HG03460 (cell line): ENCODE results near the gene EIF3A.
A peak's percentile ranks its signal among the peaks of the same experiment; 100 is the strongest.
"Not testable (repeated sequence)": the region's sequence is repeated elsewhere in the genome, so short reads cannot be mapped to it uniquely, and the experiment has no call there.

Experiments used
- ATAC-seq: cut with Tn5 transposase; IDR thresholded peaks from one replicate; pipeline ENCODE4 v1.9.1; 2021; ENCODE audit not compliant: unreplicated experiment

Gene EIF3A, protein sequence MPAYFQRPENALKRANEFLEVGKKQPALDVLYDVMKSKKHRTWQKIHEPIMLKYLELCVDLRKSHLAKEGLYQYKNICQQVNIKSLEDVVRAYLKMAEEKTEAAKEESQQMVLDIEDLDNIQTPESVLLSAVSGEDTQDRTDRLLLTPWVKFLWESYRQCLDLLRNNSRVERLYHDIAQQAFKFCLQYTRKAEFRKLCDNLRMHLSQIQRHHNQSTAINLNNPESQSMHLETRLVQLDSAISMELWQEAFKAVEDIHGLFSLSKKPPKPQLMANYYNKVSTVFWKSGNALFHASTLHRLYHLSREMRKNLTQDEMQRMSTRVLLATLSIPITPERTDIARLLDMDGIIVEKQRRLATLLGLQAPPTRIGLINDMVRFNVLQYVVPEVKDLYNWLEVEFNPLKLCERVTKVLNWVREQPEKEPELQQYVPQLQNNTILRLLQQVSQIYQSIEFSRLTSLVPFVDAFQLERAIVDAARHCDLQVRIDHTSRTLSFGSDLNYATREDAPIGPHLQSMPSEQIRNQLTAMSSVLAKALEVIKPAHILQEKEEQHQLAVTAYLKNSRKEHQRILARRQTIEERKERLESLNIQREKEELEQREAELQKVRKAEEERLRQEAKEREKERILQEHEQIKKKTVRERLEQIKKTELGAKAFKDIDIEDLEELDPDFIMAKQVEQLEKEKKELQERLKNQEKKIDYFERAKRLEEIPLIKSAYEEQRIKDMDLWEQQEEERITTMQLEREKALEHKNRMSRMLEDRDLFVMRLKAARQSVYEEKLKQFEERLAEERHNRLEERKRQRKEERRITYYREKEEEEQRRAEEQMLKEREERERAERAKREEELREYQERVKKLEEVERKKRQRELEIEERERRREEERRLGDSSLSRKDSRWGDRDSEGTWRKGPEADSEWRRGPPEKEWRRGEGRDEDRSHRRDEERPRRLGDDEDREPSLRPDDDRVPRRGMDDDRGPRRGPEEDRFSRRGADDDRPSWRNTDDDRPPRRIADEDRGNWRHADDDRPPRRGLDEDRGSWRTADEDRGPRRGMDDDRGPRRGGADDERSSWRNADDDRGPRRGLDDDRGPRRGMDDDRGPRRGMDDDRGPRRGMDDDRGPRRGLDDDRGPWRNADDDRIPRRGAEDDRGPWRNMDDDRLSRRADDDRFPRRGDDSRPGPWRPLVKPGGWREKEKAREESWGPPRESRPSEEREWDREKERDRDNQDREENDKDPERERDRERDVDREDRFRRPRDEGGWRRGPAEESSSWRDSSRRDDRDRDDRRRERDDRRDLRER (N-terminal part only)

DNA sequence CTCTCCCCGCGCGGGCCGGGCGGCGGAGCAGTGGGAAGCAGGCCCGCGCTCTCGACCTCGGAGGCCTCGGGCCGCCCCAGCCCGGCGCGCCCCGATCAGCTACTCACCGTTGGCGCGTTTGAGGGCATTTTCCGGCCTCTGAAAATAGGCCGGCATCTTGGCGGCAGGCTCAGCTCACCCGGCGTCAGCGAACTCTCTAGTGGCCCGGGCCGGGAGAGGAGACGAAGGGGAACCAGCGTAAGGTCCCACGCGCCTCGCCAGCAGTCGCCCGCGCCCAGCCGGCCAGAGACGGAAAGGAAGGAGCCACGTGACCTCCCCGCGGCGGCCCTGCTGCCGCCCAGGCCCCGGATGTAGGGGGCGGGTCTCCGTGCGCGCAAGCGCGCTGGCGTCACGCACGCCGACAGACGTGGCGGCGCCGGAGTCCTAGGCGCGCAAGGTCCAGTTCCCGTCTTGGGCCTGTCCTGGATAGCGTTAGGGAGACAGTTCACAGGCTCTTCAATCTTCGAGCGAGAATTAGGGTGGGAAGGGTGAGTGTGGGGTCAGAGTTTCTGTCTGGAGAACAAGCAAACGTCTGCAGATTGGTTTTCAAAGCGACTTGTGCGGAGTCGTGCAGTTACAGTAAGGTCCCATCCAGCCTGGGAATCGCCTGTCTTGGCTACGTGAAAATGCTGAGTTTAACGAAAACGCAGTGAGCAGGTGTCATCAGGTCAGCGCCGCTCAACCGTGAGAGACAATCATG is at the start of gene EIF3A:
TSS of gene EIF3A (minus strand) at position 297 of the 739 bp plus-strand sequence. CDS start at position 156, 141 bp downstream.
- peak; percentile 88 for ATAC-seq

DNA sequence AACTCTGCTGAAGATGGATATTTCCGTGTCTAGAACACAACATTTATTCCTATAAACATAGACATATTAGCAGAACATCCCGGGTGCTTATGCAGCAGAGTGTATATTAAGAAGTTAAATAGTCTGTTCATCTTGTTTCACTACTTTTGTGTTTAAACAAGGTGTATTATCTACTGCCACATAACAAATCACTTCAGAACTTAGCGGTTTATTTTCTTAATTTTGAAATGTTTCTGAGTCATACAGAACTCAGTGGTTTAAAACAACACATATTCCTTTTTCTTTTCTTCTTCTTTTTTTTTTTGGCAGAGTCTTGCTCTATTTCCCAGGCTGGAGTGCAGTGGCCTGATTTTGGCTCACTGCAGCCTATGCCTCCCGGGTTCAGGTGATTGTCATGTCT is 49.1 kb upstream of the EIF3A start:
- no peak for ATAC-seq

DNA sequence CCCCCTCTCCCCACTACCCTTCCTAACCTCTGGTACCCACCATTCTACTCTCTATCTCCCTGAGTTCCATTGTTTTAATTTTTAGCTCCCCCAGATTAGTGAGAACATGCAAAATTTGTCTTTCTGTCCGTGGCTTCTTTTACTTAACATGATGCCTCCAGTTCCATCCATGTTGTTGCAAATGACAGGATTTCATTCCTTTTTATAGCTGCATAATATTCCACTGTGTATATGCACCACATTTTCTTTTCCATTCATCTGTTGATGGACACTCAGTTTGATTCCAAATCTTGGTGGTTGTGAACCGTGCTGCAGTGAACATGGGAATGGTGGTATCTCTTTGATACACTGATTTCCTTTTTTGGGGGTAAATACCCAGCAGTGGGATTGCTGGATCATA is 45.3 kb upstream of the EIF3A start:
- no peak for ATAC-seq

DNA sequence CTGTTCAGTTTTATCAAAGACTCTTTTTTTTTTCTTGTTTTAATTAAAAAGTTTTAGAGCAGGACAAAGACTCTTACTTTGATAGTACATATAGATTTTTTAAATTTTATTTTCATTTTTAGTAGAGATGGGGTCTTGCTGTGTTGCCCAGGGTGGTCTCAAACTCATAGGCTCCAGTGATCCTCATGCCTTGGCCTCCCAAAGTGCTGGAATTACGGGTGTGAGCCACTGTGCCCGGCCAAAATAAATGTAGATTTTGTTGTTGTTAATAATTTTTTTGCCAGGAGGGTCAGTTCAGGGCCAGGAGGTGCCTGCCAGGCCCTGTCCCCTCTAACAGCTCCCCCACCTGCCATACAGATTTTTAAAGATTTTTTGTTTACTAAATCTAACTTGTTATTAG is 40.3 kb upstream of the EIF3A start:
- ATAC-seq = no peak

DNA sequence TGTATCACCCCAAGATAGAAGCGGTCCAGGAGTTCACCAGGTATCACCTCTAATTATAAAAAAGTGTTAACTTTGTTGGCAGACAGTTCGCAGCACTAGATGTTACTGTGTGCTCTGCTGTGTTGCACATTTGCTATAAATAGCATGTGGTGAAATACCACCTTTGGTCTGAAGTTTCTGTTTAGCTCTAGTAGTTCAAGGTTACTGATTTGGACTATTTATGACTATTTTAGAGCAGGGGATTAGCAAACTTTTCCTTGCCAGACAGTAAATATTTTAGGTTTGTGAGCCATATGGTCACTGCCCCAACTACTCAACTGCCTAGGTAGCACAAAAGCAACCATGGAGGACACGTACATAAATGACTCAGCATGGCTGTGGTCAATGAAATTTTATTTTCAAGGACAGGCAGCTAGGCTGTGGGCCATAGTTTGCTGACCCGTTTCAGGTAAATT is 39.8 kb upstream of the EIF3A start:
- peak; percentile 90 for ATAC-seq

DNA sequence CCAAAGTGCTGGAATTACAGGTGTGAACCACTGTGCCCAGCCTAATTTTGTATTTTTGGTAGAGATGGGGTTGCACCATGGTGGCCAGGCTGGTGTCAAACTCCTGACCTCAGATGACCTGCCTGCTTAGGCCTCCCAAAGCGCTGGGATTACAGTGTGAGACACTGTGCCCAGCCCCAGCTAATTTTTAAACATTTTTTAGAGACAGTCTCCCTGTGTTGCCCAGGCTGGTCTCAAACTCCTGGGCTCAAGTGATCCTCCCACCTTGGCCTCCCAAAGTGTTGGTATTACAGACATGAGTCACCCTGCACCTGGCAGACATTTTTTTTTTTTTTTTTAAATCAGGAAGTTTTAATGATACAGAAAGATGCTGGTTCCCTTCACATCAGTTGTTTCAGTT is 38.8 kb upstream of the EIF3A start:
- no peak for ATAC-seq

DNA sequence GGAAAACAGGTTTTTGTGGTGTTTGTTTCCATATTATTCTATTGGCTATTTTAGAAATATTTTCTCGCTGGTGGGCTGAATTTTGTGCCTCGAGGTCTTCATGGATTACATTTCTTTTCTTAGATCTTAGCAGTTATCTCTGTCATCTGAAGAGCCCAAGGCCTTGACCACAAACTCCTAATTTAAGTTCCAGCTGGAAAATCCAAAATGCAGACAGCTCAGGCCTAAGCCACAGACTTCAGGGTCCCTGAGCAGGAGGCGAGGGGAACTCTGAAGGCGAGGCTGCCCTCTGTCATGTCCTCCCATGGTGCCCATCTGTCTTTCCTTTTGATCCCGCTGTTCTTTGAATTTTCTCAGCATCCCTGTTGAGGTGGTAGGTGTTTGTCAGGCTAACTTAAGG is 37.6 kb upstream of the EIF3A start:
- ATAC-seq = no peak

DNA sequence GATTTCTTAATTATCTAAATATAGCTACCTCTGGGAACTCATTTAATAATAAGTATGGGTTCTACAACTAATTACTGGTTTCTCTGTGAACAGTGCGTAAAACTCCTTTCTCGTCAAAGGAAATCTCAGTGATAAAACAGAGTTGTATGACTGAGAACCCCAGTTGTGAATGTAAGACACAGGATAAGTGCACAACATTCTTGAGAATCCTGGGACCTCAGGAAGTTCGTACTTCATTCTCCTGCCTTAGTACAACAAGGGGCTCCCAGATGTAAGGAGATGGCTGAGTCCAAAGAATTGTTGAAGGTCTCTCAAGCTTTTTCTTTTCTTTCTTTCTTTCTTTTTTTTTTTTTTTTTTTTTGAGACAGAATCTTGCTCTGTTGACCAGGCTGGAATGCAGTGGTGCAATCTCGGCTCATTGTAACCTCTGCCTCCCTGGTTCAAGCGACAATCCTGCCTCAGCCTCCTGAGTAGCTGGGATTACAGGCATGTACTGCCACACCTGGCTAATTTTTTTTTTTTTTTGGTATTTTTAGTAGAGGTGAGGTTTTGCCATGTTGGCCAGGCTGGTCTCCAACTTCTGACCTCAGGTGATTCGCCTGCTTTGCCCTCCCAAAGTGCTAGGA is 35.8 kb upstream of the EIF3A start:
- no peak for ATAC-seq

DNA sequence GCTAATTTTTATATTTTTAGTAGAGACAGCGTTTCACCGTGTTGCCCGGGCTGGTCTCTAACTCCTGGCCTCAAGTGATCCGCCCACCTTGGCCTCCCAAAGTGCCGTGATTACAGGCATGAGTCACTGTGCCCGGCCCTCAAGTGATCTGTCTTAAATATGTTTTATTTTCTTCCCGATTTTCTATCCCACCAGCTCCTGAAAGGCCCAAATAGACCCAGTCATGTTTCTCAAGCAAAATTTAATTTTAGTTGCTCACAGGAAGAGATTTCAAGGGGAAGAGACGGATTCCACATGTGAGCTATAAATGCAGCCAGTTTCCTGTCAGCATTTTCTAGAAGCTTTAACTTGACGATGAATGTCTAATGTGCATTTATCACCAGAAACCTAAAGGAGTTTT is 35.3 kb upstream of the EIF3A start:
- no peak for ATAC-seq

DNA sequence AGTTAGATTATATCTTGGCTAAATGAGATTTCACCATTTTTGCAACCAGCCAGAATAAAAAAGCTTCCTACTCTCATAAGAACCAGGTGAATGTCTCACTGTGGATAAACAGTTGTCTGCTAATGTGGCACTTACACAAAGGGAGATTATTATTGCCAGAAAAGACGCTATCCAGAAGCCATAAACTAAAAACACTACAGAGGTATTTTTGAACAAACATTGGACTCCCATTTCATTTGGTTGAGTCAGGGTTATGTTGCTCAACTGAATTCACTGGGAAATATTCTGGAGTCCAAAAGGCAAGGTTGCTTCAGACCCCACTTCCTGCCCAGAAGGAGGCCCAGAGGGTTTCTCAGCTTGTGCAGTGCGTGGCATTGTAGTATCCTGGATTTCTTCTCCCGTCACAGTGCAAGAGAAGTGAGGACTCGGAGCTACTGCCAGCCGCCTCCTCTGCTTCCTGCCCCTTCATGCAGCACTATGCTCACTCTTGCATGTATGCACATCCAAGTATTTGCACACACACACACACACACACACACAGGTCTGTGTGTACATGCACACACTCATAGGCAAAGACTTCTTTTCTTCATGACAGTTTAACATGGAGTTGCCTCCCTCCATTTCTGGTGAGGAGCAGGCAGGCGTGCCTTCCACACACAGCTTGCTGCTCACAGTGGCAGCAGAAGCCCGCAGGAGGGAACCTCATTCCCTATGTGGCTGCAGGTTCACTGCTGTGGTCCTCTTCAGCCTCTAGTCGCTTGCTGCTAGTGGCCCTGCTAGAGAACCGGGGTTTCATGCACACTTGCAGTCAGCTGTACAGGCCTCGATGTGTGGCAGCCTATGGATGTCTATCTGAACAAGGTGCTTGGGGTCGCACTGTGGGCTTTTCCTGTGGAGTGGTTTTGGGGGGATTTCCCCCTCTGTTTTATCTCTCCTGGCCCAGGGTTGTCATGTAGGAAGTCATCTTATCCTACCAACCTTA is 33.4 kb upstream of the EIF3A start:
- ATAC-seq = no peak

DNA sequence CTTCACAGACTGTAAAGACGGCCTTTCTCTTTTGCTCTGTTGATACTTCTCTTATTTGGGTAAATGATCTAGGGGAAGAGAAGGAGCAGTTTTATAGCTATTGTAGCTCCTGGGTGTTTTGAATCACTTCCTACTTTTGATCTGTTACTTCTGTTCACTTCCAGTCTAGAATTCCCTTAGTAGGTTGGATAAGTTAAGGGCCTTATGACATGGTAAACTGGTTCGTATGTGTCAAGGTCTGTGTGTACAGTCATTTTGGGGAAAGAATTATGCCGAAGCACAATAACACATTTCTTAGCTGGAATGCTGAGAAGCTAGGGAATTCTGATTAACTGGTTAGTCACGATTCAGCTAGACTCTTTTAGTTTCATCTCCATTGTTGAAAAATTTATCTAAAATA is 31.4 kb upstream of the EIF3A start:
- no peak for ATAC-seq

DNA sequence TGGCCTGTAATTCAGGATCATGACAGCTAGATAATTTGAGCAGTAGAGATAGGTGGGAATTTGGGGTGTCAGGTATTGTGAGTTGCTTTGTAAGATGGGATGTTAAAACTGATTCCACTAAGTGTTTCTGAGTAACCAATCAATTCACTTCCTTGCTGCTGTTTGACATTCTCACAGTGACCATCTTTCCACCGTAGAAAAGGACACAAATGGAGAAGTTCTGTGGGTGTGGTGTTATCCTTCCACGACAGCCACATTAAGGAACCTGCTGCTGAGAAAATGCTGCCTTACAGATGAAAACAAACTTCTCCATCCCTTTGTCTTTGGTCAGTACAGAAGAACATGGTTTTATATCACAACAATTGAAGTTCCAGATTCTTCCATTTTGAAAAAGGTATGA is 27.2 kb upstream of the EIF3A start:
- ATAC-seq = not testable (repeated sequence)

DNA sequence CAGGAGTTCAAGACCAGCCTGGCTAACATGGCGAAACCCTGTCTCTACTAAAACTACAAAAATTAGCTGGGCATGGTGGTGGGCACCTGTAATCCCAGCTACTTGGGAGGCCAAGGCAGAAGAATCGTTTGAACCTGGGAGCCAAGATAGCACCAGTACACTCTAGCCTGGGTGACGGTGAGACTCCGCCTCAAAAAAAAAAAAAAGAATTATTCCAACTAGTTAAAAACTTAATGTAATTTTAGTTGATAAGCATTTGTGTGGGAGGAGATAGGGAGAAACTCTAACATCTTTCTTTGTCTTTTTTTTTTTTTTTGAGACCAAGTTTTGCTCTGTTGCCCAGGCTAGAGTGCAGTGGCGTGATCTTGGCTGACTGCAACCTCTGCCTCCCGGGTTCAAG is 26.5 kb upstream of the EIF3A start:
- ATAC-seq = not testable (repeated sequence)

DNA sequence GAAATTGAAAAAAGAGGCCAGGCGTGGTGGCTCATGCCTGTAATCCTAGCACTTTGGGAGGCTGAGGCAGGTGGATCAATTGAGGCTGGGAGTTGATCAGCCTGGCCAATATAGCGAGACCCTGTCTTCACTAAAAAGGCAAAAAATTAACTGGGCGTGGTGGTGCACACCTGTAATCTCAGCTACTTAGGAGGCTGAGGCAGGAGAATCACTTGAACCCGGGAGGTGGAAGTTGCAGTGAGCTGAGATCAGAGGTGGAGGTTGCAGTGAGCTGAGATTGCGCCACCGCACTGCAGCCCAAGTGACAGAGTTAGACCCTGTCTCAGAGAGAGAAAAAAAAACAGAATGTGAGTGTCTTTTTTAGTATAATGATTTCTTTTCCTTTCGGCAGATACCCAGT is 25.3 kb upstream of the EIF3A start:
- not testable (repeated sequence) for ATAC-seq

DNA sequence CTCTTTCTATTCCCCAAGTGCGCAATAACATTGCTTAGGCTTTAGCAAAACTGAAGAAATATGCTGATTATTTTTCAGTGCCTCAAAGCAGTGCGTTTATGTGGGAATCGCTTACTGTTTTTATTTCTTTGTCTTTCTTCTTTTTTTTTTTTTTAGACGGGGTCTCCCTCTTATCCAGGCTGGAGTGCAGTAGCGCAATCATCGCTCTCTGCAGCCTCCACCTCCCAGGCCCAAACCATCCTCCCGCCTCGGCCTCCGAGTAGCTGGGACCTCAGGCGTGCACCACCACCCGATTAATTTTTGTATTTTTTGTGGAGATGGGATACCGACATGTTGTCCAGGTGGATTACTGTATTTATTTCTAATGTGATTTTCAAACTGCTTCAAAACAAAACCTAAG is 24.5 kb upstream of the EIF3A start:
- ATAC-seq = no peak

DNA sequence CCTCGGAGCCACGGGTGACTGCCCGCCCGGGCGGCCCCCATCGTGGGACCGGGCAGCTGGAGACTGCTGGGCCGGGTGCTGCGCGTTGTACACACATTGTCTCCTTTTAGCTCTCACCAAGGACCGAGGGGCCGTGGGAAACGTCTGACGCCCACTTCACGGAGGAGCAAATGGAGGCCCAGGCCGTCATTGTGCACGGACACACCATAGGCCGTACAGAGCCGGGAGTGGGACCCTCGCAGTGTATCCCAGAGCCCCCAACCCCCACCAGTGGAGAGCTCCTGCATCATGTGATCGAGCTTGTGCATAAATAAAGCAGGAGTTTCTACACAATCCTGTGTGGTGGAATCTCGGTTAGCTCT is 24.0 kb upstream of the EIF3A start:
- ATAC-seq = no peak

DNA sequence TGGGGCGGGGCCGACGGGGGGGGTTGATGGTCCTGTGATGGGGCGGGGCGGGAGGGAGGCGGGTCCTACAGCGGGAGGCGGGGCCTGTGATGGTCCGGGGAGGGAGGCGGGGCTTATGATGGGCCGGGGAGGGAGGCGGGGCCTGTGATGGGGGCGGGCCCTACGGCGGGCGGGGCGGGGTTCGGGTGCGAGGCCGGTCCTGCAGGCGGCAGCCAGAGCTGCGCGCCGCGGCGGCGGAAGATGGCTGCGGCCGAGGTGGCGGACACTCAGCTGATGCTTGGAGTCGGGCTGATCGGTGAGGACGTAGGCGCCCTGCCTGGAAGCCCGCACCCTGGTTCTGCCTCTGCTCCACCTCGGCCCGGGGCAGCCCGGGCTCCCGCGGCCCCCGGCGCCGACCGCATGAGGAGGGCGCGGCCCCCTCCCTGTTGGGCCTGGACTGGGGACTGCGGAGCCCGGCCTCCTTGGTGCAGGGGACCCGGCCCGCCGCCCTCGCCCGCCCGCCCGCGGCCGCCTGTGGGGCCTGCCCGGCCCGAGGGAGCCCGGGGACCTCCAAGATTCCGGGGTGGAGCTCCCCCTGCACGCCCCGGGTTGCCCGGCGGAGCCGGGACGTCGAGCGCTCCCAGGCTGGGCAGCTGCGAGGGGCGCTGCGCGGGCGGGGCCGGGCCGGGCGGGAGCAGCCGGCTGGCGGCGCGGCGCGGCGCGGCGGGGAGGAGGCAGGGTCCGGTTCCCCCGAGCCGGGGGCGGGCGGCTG is 23.5 kb upstream of the EIF3A start, which contains the start of gene DENND10:
TSS of gene DENND10 (plus strand) at position 211 of the 751 bp plus-strand sequence. CDS start at position 241, 30 bp downstream.
- ATAC-seq = peak; percentile 86
